GM15510 (cell line): ENCODE results near the gene COQ4.

Source experiments
- POLR2A ChIP-seq: IDR thresholded peaks from 3 replicates; pipeline ENCODE4 v1.6.1; 2011; ENCODE audit warnings: borderline replicate concordance; ENCODE audit not compliant: insufficient read length; ENCODE audit errors: extremely low read depth

COQ4 gene

GRCh38 chr9:128358861-128359260, 36.2 kb downstream of the COQ4 start:
- TF ChIP-seq POLR2A: no peak

- TF ChIP-seq POLR2A: no peak
These were observed 38.2 kb downstream of the COQ4 start for GRCh38 chr9:128360826-128361225.

GRCh38 chr9:128361296-128361985, 38.8 kb downstream of the COQ4 start:
- no peak for TF ChIP-seq POLR2A

- TF ChIP-seq POLR2A: peak; percentile 24
These were observed 39.5 kb downstream of the COQ4 start for GRCh38 chr9:128361986-128362646.

GRCh38 chr9:128362774-128363173, 40.1 kb downstream of the COQ4 start:
- TF ChIP-seq POLR2A: no peak

GRCh38 chr9:128365525-128365924, 42.9 kb downstream of the COQ4 start:
- no peak for TF ChIP-seq POLR2A

- TF ChIP-seq POLR2A: no peak
These were observed 46.5 kb downstream of the COQ4 start for GRCh38 chr9:128369024-128369706.

GRCh38 chr9:128370367-128370751, 47.7 kb downstream of the COQ4 start:
- TF ChIP-seq POLR2A: no peak

GRCh38 chr9:128370752-128371629, 48.4 kb downstream of the COQ4 start, which contains the start of gene URM1:
URM1 (plus strand) TSS chr9:128371374; CDS start chr9:128371381, 7 bp downstream.
- peak; percentile 79 for TF ChIP-seq POLR2A

- no peak for TF ChIP-seq POLR2A
These were observed 49.0 kb downstream of the COQ4 start for GRCh38 chr9:128371630-128372117.

- TF ChIP-seq POLR2A: no peak
These were observed 49.6 kb downstream of the COQ4 start for GRCh38 chr9:128372188-128372641.

GRCh38 chr9:128372784-128373183, 50.1 kb downstream of the COQ4 start:
- no peak for TF ChIP-seq POLR2A

GRCh38 chr9:128374221-128374675, 51.6 kb downstream of the COQ4 start:
- TF ChIP-seq POLR2A: no peak

- no peak for TF ChIP-seq POLR2A
These were observed 53.2 kb downstream of the COQ4 start for GRCh38 chr9:128375865-128376264.
